ENCODE data around the gene FGFBP3. TPM values are rescaled to one million over a fixed set of nuclear protein-coding genes. Genes with fewer than 3 reads are reported as not detected.

The FGFBP3 gene
- polyA plus RNA-seq, 2 of the 4 experiments (the other 2 are of a cell fraction): 0.70 to 2.7 TPM

DNA sequence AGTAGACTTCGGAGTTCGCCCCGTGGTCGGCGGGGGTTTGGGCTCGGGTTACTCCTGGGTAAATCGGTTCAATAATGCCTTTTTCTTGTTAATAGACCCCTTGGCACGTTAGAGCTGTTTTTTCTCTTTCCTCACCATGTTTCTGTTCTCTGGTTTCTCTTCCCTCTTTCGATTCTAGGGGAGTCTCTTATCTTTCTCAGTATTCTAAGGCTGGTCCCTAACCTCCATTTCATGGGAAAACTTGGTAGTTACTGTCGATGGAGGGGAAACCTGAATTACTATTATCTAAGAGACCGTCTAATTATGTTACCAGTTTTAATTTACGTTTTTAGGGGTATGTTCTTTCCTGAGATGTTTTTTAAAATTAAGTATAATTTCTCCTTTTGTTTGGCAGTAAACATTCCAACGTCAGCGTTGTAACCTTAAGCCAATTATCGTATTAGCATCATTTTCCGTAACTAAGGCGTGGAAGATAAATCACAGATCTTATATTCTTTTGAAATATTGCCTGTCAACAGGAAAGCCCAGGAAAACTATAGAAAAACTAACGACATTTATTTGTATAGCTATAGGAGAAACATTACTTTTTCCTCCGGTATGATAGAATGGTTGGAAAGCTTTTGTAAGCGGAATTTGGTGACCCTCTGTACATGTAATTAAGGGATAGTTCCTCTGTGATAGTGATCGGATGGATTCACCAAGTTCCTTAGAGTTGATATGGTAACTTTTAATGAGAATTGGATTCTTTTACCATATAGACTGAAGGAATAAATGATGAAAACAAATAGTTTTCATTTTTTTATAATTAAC, 15.1 kb upstream of the FGFBP3 start:
- Histone ChIP-seq H3K4me2 (peak overlapping the region; percentile 92), H3K4me1 (peaks cover 14% of the 10 kb centered on the region; the same call in 2 of the 3 replicates), H3K27ac (peak overlapping the region; percentile 83 to 94), H3K4me3 (peak overlapping the region; percentile 58), H3K9me3 (no peaks in the 10 kb centered on the region)
- ATAC-seq (peak; percentile 17 to 56; a peak in 4 of 6 replicates), FAIRE-seq (peak; percentile 7), DNase-seq (ENCODE audit: low read depth in 1 of 2, low spot score in 1 of 2) (no peak)
- TF ChIP-seq TP53 (CRISPR knock-in tag; IDR thresholded peaks at IDR 0.05) (no peak), FOSB (CRISPR knock-in tag; IDR thresholded peaks at IDR 0.05) (no peak), FOSL2 (IDR thresholded peaks at IDR 0.05) (no peak), FOSL2 (CRISPR knock-in tag; IDR thresholded peaks at IDR 0.05) (no peak), NPAS2 (CRISPR knock-in tag; IDR thresholded peaks at IDR 0.05; ENCODE audit: borderline replicate concordance) (no peak), ZFP36 (IDR thresholded peaks at IDR 0.05; ENCODE audit: borderline replicate concordance, partially characterized antibody) (no peak), PHF8 (IDR thresholded peaks at IDR 0.05; ENCODE audit: borderline replicate concordance, low read depth) (no peak), NR3C1 (IDR thresholded peaks at IDR 0.05) (no peak), ZNF302 (CRISPR knock-in tag; IDR thresholded peaks at IDR 0.05) (no peak), BHLHE40 (IDR thresholded peaks at IDR 0.05; ENCODE audit: low read depth, low read length) (no peak), CHD2 (IDR thresholded peaks at IDR 0.05; ENCODE audit: low read length, partially characterized antibody) (no peak), RARB (CRISPR knock-in tag; IDR thresholded peaks at IDR 0.05) (no peak), ZSCAN20 (CRISPR knock-in tag; IDR thresholded peaks at IDR 0.05) (no peak), ZC3H11A (IDR thresholded peaks at IDR 0.05) (no peak), HEYL (CRISPR knock-in tag; IDR thresholded peaks at IDR 0.05) (no peak), CBX2 (IDR thresholded peaks at IDR 0.05; ENCODE audit: borderline replicate concordance, low read depth) (no peak)
- WGBS (ENCODE audit: missing lambda C conversion rate): 4% methylated on average over 21 of the region's 21 CpGs
- ChIA-PET POLR2A (interaction anchor here (0.8 to 1.6 kb wide), 16 partner anchors 8 to 761 kb away, joined by 3 to 22 read pairs (median 4); partner anchors contain the start of genes FGFBP3, HECTD2, IDE and TNKS2), CTCF (interaction anchor here (0.7 to 2.9 kb wide), 5 partner anchors 12 to 1045 kb away, joined by 3 to 17 read pairs (median 6); partner anchors contain the start of gene FGFBP3)

- ChIA-PET CTCF (interaction anchor here (0.7 to 2.9 kb wide), 5 partner anchors 11 to 1044 kb away, joined by 3 to 17 read pairs (median 6); partner anchors contain the start of gene FGFBP3), POLR2A (interaction anchor here (0.8 to 1.6 kb wide), 17 partner anchors 9 to 760 kb away, joined by 3 to 22 read pairs (median 4); partner anchors contain the start of genes FGFBP3, HECTD2, IDE and TNKS2)
- under 1% methylated on average over 43 of the region's 65 CpGs for WGBS (ENCODE audit: missing lambda C conversion rate)
- FAIRE-seq (no peak), ATAC-seq (peak; percentile 97 to 99), DNase-seq (ENCODE audit: low read depth in 1 of 2, low spot score in 1 of 2) (peak; percentile 82 to 96)
- peak within 1 kb of the TSS; percentile 58 for H3K4me3 ChIP-seq
- peak within 1 kb of the TSS; percentile 92 for H3K4me2 ChIP-seq
- peaks cover 14% of the 10 kb centered on the region; the same call in 2 of the 3 replicates for H3K4me1 ChIP-seq
- H3K27ac ChIP-seq: peak within 1 kb of the TSS; percentile 83 to 94
- H3K9me3 ChIP-seq: no peaks in the 10 kb centered on the region
- TF ChIP-seq, protein P1, sequence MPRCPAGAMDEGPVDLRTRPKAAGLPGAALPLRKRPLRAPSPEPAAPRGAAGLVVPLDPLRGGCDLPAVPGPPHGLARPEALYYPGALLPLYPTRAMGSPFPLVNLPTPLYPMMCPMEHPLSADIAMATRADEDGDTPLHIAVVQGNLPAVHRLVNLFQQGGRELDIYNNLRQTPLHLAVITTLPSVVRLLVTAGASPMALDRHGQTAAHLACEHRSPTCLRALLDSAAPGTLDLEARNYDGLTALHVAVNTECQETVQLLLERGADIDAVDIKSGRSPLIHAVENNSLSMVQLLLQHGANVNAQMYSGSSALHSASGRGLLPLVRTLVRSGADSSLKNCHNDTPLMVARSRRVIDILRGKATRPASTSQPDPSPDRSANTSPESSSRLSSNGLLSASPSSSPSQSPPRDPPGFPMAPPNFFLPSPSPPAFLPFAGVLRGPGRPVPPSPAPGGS (IDR thresholded peaks at IDR 0.05): peak; percentile 96
- TF ChIP-seq MAFK (IDR thresholded peaks at IDR 0.05; ENCODE audit: partially characterized antibody) (peak; percentile 52), HOXB13 (CRISPR knock-in tag; IDR thresholded peaks at IDR 0.05; ENCODE audit: low read depth) (peak; percentile 69), RAD21 (conservative IDR thresholded peaks at IDR 0.05 in 1 of 2, IDR thresholded peaks at IDR 0.05 in 1 of 2) (no peak), GATA3 (IDR thresholded peaks at IDR 0.05; ENCODE audit: borderline replicate concordance) (no peak), BHLHE40 (IDR thresholded peaks at IDR 0.05; ENCODE audit: low read depth, low read length) (no peak), USF2 (IDR thresholded peaks at IDR 0.05) (peak; percentile 27; the same call in 1 of the 2 replicates), MAZ (IDR thresholded peaks at IDR 0.05; ENCODE audit: borderline replicate concordance, low read depth, low read length) (no peak), NFE2L2 (conservative IDR thresholded peaks at IDR 0.05; ENCODE audit: low read length) (no peak), KDM1A (IDR thresholded peaks at IDR 0.05; ENCODE audit: low read depth) (no peak), JUN (IDR thresholded peaks at IDR 0.05) (peak; percentile 91 to 98), HOXA7 (CRISPR knock-in tag; IDR thresholded peaks at IDR 0.05) (peak; percentile 73; the same call in 1 of the 2 replicates), EHMT2 (IDR thresholded peaks at IDR 0.05; ENCODE audit: low read depth) (no peak), RARB (CRISPR knock-in tag; IDR thresholded peaks at IDR 0.05) (peak; percentile 78), POLR2A (IDR thresholded peaks at IDR 0.05; ENCODE audit: low read length) (peak; percentile 94)
- TF ChIP-seq, protein P2, sequence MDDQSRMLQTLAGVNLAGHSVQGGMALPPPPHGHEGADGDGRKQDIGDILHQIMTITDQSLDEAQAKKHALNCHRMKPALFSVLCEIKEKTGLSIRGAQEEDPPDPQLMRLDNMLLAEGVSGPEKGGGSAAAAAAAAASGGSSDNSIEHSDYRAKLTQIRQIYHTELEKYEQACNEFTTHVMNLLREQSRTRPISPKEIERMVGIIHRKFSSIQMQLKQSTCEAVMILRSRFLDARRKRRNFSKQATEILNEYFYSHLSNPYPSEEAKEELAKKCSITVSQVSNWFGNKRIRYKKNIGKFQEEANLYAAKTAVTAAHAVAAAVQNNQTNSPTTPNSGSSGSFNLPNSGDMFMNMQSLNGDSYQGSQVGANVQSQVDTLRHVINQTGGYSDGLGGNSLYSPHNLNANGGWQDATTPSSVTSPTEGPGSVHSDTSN (IDR thresholded peaks at IDR 0.05): no peak
- TF ChIP-seq, protein P3, sequence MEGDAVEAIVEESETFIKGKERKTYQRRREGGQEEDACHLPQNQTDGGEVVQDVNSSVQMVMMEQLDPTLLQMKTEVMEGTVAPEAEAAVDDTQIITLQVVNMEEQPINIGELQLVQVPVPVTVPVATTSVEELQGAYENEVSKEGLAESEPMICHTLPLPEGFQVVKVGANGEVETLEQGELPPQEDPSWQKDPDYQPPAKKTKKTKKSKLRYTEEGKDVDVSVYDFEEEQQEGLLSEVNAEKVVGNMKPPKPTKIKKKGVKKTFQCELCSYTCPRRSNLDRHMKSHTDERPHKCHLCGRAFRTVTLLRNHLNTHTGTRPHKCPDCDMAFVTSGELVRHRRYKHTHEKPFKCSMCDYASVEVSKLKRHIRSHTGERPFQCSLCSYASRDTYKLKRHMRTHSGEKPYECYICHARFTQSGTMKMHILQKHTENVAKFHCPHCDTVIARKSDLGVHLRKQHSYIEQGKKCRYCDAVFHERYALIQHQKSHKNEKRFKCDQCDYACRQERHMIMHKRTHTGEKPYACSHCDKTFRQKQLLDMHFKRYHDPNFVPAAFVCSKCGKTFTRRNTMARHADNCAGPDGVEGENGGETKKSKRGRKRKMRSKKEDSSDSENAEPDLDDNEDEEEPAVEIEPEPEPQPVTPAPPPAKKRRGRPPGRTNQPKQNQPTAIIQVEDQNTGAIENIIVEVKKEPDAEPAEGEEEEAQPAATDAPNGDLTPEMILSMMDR (IDR thresholded peaks at IDR 0.05): no peak
These were observed 14.3 kb upstream of the FGFBP3 start, which contains the start of gene BTAF1 for GRCh38 chr10:91923371-91924211. Gene BTAF1 (plus strand): TSS chr10:91923770. CDS start chr10:91924077, 307 bp downstream.

All from A549 (cell line).